Measurements from ENCODE around the gene TET3. TPM values are rescaled to one million over a fixed set of nuclear protein-coding genes. Genes with fewer than 3 reads are reported as not detected.

The TET3 gene
- total and polyA plus RNA-seq, 5 donors, result 1.1 to 3.3 (median 2.6) TPM

- ATAC-seq (no peak), DNase-seq (peak in 1 of 3 donors; percentile 76)
- no peaks in the 10 kb centered on the region for H3K27me3 ChIP-seq (ENCODE audit: control insufficient read depth, insufficient read depth)
- no peak overlapping the region for H3K27ac ChIP-seq (ENCODE audit: low read length)
- H3K9me3 ChIP-seq (ENCODE audit: control insufficient read depth, low read length), result no peaks in the 10 kb centered on the region
- intact Hi-C loops (cut with DNase I), result no loop called here
- no peak overlapping the region for H3K4me3 ChIP-seq (ENCODE audit: low read length)
- H3K4me1 ChIP-seq (ENCODE audit: control insufficient read depth, insufficient read depth, low read length), result peaks cover 22% of the 10 kb centered on the region
- 35% methylated on average over 7 of the region's 7 CpGs for WGBS
These were observed 21.7 kb downstream of the TET3 start for GRCh38 chr2:74006459-74006858.

DNA sequence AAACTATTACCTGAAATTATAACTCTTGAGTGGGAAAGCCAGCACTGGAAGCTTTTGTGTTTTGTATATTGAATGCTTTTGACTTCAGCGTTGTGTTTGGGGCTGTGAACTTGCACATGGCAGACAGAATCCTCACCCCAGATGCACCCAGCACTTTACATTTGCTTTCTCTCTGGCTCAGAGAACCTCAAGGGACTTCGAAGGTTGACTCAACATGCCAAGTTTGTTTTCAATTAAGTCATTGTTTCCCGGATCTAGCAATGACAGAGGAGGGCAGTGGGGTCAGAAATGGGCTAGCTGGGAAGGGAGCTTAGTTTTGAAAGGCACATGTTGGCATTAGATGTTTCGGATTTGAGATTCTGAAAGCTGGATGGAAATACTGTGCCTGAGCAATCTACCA lies 22.4 kb downstream of the TET3 start:
- intact Hi-C loops (cut with DNase I), result no loop called here
- Histone ChIP-seq H3K4me1 (ENCODE audit: control insufficient read depth, insufficient read depth, low read length) (peaks cover 22% of the 10 kb centered on the region), H3K27me3 (ENCODE audit: control insufficient read depth, insufficient read depth) (no peaks in the 10 kb centered on the region), H3K4me3 (ENCODE audit: low read length) (no peak overlapping the region), H3K9me3 (ENCODE audit: control insufficient read depth, low read length) (no peaks in the 10 kb centered on the region), H3K27ac (ENCODE audit: low read length) (no peak overlapping the region)
- ATAC-seq (no peak), DNase-seq (no peak)
- WGBS, result 57% methylated on average over 4 of the region's 4 CpGs

DNA sequence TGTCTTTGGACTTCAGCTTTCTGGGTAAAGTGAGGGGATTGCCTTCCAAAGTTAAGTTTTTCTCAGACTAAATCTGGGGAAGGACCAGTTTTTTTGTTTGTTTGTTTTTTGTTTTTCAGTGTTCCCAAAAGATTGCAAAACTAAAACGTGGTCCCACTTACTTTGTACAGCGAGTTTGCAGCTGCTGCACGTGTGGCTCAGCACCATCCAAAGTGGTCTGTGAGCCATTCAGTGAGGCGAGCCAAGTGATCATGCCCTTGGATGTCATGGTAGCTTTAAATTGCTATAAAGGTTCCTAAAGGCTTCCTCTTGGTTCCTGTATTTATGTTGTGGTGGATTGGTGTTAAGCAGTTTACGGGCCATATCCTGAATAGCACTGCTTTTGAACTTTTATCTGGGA lies 23.0 kb downstream of the TET3 start:
- no peaks in the 10 kb centered on the region for H3K9me3 ChIP-seq (ENCODE audit: control insufficient read depth, low read length)
- no peak overlapping the region for H3K4me3 ChIP-seq (ENCODE audit: low read length)
- peaks cover 22% of the 10 kb centered on the region for H3K4me1 ChIP-seq (ENCODE audit: control insufficient read depth, insufficient read depth, low read length)
- no peak for DNase-seq
- 91% methylated on average over 5 of the region's 5 CpGs for WGBS
- ATAC-seq, result no peak
- intact Hi-C loops (cut with DNase I), result no loop called here
- H3K27me3 ChIP-seq (ENCODE audit: control insufficient read depth, insufficient read depth), result no peaks in the 10 kb centered on the region
- no peak overlapping the region for H3K27ac ChIP-seq (ENCODE audit: low read length)

- H3K27me3 ChIP-seq (ENCODE audit: control insufficient read depth, insufficient read depth), result no peaks in the 10 kb centered on the region
- H3K27ac ChIP-seq (ENCODE audit: low read length), result no peak overlapping the region
- H3K4me1 ChIP-seq (ENCODE audit: control insufficient read depth, insufficient read depth, low read length), result peaks cover 17% of the 10 kb centered on the region
- intact Hi-C loops (cut with DNase I), result no loop called here
- ATAC-seq, result no peak
- no peaks in the 10 kb centered on the region for H3K9me3 ChIP-seq (ENCODE audit: control insufficient read depth, low read length)
- DNase-seq, result no peak
- WGBS, result 67% methylated on average over 8 of the region's 8 CpGs
- H3K4me3 ChIP-seq (ENCODE audit: low read length), result no peak overlapping the region
These were observed 24.2 kb downstream of the TET3 start for GRCh38 chr2:74008761-74009395.

GRCh38 chr2:74009577-74009976 lies 24.9 kb downstream of the TET3 start:
- Histone ChIP-seq H3K4me1 (ENCODE audit: control insufficient read depth, insufficient read depth, low read length) (peaks cover 16% of the 10 kb centered on the region), H3K4me3 (ENCODE audit: low read length) (no peak overlapping the region), H3K27ac (ENCODE audit: low read length) (no peak overlapping the region), H3K27me3 (ENCODE audit: control insufficient read depth, insufficient read depth) (no peaks in the 10 kb centered on the region), H3K9me3 (ENCODE audit: control insufficient read depth, low read length) (no peaks in the 10 kb centered on the region)
- ATAC-seq (no peak), DNase-seq (no peak)
- intact Hi-C loops (cut with DNase I), result no loop called here

GRCh38 chr2:74010087-74010541 lies 25.4 kb downstream of the TET3 start:
- intact Hi-C loops (cut with DNase I), result no loop called here
- DNase-seq (peak in 2 of 3 donors; percentile 78 to 79), ATAC-seq (peak; percentile 63 to 66)
- H3K4me1 ChIP-seq (ENCODE audit: control insufficient read depth, insufficient read depth, low read length), result peaks cover 16% of the 10 kb centered on the region
- WGBS, result 20% methylated on average over 13 of the region's 13 CpGs
- H3K27me3 ChIP-seq (ENCODE audit: control insufficient read depth, insufficient read depth), result no peaks in the 10 kb centered on the region
- no peaks in the 10 kb centered on the region for H3K9me3 ChIP-seq (ENCODE audit: control insufficient read depth, low read length)
- H3K4me3 ChIP-seq (ENCODE audit: low read length), result no peak overlapping the region
- no peak overlapping the region for H3K27ac ChIP-seq (ENCODE audit: low read length)

GRCh38 chr2:74011246-74011645 lies 26.5 kb downstream of the TET3 start:
- WGBS, result 93% methylated on average over 5 of the region's 5 CpGs
- H3K9me3 ChIP-seq (ENCODE audit: control insufficient read depth, low read length), result no peaks in the 10 kb centered on the region
- intact Hi-C loops (cut with DNase I), result no loop called here
- ATAC-seq (no peak), DNase-seq (no peak)
- H3K27ac ChIP-seq (ENCODE audit: low read length), result no peak overlapping the region
- no peaks in the 10 kb centered on the region for H3K27me3 ChIP-seq (ENCODE audit: control insufficient read depth, insufficient read depth)
- peaks cover 14% of the 10 kb centered on the region for H3K4me1 ChIP-seq (ENCODE audit: control insufficient read depth, insufficient read depth, low read length)
- no peak overlapping the region for H3K4me3 ChIP-seq (ENCODE audit: low read length)

DNA sequence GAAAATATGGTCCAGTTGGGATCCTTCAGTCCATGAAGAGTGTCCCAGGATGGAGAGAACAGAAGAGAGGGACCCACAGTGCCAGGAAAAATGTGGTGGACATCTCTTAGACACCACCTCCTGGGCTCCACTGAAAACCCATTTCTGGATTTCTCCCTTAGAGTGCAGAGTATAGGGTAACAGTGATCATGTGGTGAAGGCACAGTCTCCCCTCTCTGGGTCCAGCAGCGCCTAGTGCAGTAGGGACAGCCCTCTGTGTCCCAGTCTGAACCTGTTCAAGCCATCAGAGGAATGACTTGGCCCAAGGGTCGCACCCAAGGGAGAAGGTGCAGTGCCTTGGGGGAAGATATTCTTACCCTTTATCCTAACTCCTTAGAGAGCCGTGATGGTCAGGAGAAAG lies 30.1 kb downstream of the TET3 start:
- H3K4me3 ChIP-seq (ENCODE audit: low read length), result no peak overlapping the region
- 97% methylated on average over 3 of the region's 3 CpGs for WGBS
- no peak for ATAC-seq
- DNase-seq, result no peak
- intact Hi-C loops (cut with DNase I), result no loop called here
- no peaks in the 10 kb centered on the region for H3K9me3 ChIP-seq (ENCODE audit: control insufficient read depth, low read length)
- no peak overlapping the region for H3K27ac ChIP-seq (ENCODE audit: low read length)
- H3K27me3 ChIP-seq (ENCODE audit: control insufficient read depth, insufficient read depth), result no peaks in the 10 kb centered on the region
- peaks cover 2% of the 10 kb centered on the region for H3K4me1 ChIP-seq (ENCODE audit: control insufficient read depth, insufficient read depth, low read length)

GRCh38 chr2:74017223-74017622 lies 32.5 kb downstream of the TET3 start:
- ATAC-seq (no peak), DNase-seq (no peak)
- intact Hi-C loops (cut with DNase I), result no loop called here
- 98% methylated on average over 3 of the region's 3 CpGs for WGBS
- Histone ChIP-seq H3K27ac (ENCODE audit: low read length) (no peak overlapping the region), H3K27me3 (ENCODE audit: control insufficient read depth, insufficient read depth) (no peaks in the 10 kb centered on the region), H3K4me3 (ENCODE audit: low read length) (no peak overlapping the region), H3K4me1 (ENCODE audit: control insufficient read depth, insufficient read depth, low read length) (peaks cover 2% of the 10 kb centered on the region), H3K9me3 (ENCODE audit: control insufficient read depth, low read length) (no peaks in the 10 kb centered on the region)

DNA sequence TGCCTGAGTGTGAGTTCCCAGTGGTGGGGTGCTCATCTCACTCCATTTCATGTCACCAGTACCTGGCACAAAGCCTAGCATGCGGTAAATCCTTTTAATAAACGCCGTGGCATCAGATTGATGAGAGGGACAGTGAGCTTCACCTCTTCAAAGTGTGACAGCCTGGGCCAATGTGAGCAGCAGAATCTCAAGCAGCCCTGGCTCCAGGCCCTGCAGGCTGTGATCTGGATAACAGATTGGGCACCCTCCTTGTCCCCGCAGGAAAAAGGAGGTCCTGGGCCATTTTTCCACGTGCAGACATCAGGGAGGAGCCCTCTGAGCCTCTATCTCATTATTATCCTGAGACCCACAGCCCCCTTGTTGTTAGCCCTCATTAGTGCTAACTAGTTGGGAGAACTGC lies 34.8 kb downstream of the TET3 start:
- Histone ChIP-seq H3K9me3 (ENCODE audit: control insufficient read depth, low read length) (no peaks in the 10 kb centered on the region), H3K27me3 (ENCODE audit: control insufficient read depth, insufficient read depth) (no peaks in the 10 kb centered on the region), H3K27ac (ENCODE audit: low read length) (no peak overlapping the region), H3K4me1 (ENCODE audit: control insufficient read depth, insufficient read depth, low read length) (peaks cover 2% of the 10 kb centered on the region), H3K4me3 (ENCODE audit: low read length) (no peak overlapping the region)
- intact Hi-C loops (cut with DNase I), result no loop called here
- peak in 1 of 3 donors; percentile 64 for DNase-seq
- WGBS, result 44% methylated on average over 5 of the region's 5 CpGs
- peak; percentile 69 to 74 for ATAC-seq

- Histone ChIP-seq H3K4me1 (ENCODE audit: control insufficient read depth, insufficient read depth, low read length) (peaks cover 2% of the 10 kb centered on the region), H3K27ac (ENCODE audit: low read length) (no peak overlapping the region), H3K27me3 (ENCODE audit: control insufficient read depth, insufficient read depth) (no peaks in the 10 kb centered on the region), H3K9me3 (ENCODE audit: control insufficient read depth, low read length) (no peaks in the 10 kb centered on the region), H3K4me3 (ENCODE audit: low read length) (no peak overlapping the region)
- WGBS, result 69% methylated on average over 9 of the region's 9 CpGs
- ATAC-seq, result peak in 1 of 2 donors; percentile 43
- no peak for DNase-seq
- intact Hi-C loops (cut with DNase I), result no loop called here
These were observed 36.1 kb downstream of the TET3 start for GRCh38 chr2:74020702-74021406.
